ENCODE results near the gene INTS13.
"Not testable (repeated sequence)": the region's sequence is repeated elsewhere in the genome, so short reads cannot be mapped to it uniquely, and the experiment has no call there.

Gene INTS13

GRCh38 chr12:26869104-26869494 lies 68.7 kb downstream of the INTS13 start:
- TF ChIP-seq, protein P1, sequence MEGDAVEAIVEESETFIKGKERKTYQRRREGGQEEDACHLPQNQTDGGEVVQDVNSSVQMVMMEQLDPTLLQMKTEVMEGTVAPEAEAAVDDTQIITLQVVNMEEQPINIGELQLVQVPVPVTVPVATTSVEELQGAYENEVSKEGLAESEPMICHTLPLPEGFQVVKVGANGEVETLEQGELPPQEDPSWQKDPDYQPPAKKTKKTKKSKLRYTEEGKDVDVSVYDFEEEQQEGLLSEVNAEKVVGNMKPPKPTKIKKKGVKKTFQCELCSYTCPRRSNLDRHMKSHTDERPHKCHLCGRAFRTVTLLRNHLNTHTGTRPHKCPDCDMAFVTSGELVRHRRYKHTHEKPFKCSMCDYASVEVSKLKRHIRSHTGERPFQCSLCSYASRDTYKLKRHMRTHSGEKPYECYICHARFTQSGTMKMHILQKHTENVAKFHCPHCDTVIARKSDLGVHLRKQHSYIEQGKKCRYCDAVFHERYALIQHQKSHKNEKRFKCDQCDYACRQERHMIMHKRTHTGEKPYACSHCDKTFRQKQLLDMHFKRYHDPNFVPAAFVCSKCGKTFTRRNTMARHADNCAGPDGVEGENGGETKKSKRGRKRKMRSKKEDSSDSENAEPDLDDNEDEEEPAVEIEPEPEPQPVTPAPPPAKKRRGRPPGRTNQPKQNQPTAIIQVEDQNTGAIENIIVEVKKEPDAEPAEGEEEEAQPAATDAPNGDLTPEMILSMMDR (IDR thresholded peaks at IDR 0.05), result no peak
- intact Hi-C loops (cut with DNase I; ENCODE audit: low total_unique reads), result no loop called here
- no peak overlapping the region for H3K4me3 ChIP-seq
- no peak for DNase-seq
- H3K27ac ChIP-seq, result no peak overlapping the region
- no peaks in the 10 kb centered on the region for H3K9me3 ChIP-seq
- no peaks in the 10 kb centered on the region for H3K27me3 ChIP-seq
- H3K36me3 ChIP-seq, result no peaks in the 10 kb centered on the region
- H3K4me1 ChIP-seq, result no peaks in the 10 kb centered on the region

DNA sequence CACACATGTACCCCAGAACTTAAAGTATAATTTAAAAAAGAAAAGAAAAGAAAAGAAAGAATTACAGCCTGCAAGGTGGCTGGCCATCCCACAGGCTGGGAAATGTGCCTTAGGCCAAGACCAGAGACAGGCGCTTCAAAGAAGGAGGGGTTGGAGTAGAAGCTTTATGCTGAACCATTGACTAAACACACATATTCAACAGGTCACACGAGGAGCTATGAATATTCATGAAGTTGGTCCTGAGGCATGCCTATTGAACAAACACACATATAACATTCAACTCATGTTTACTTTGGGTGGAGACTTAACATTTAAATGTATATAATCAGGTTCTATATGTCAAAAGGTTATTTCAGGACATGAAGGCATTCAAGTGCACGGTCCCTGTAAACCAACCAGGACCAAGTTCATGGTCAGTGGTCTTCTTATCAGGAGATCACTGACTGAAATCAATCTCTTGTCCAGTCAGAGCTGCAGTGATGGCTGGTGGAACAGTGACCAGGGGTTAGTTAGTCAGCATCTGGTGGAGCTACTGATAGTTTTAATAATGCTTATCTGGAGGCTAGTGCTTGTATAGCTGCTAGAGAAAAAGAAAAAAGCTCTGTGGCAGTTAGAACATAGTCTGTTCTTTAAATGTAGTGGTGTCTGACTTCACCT lies 69.2 kb downstream of the INTS13 start:
- TF ChIP-seq, protein P1 (IDR thresholded peaks at IDR 0.05), result no peak
- intact Hi-C loops (cut with DNase I; ENCODE audit: low total_unique reads), result no loop called here
- Histone ChIP-seq H3K27me3 (no peaks in the 10 kb centered on the region), H3K4me3 (no peak overlapping the region), H3K36me3 (no peaks in the 10 kb centered on the region), H3K9me3 (no peaks in the 10 kb centered on the region), H3K4me1 (no peaks in the 10 kb centered on the region), H3K27ac (no peak overlapping the region)
- DNase-seq, result no peak

- Histone ChIP-seq H3K4me1 (no peaks in the 10 kb centered on the region), H3K4me3 (no peak overlapping the region), H3K27ac (no peak overlapping the region), H3K36me3 (no peaks in the 10 kb centered on the region), H3K27me3 (no peaks in the 10 kb centered on the region), H3K9me3 (no peaks in the 10 kb centered on the region)
- no peak for DNase-seq
- TF ChIP-seq, protein P1 (IDR thresholded peaks at IDR 0.05), result no peak
- intact Hi-C loops (cut with DNase I; ENCODE audit: low total_unique reads), result no loop called here
Measured at GRCh38 chr12:26867080-26867479, 70.7 kb downstream of the INTS13 start.

DNA sequence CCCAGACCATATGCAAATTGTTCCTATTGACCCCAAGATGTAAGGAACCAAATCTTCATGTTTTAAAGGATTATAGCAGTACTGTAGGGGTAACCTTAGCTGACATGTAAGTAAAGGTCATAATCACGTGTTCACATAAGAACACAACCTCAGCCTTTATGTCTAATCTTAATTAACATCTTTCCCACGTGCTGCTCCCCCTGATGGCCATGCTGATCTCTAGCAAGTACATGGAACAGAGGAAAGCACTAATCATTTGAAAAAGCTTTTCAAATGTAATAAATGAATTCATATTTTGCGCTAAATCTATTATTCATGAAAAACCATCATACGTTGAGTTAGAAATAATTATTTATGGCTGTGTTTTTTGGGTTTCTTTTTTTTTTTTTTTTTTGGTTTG lies 74.3 kb downstream of the INTS13 start:
- TF ChIP-seq, protein P1 (IDR thresholded peaks at IDR 0.05), result no peak

DNA sequence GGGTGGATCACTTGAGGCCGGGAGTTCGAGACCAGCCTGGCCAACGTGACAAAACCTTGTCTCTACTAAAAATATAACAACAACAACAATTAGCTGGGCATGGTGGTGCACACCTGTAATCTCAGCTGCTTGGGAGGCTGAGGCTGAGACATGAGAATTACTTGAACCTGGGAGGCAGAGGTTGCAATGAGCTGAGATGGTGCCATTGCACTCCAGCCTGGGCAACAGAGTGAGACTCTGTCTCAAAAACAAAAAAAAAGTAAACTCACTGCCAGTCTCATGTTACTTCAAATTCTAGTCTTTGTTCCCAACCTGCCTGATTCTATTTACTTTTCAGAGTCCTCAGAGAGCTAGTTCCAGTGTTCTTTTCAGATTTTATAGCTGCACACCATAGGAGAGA lies 75.0 kb downstream of the INTS13 start:
- intact Hi-C loops (cut with DNase I; ENCODE audit: low total_unique reads); DNase-seq; H3K27me3 ChIP-seq; H3K36me3 ChIP-seq; H3K4me3 ChIP-seq; H3K27ac ChIP-seq; H3K9me3 ChIP-seq; H3K4me1 ChIP-seq: not testable (repeated sequence)

More for the DNA sequence above, 74.3 kb downstream of the INTS13 start:
- DNase-seq, result no peak
- no peaks in the 10 kb centered on the region for H3K27me3 ChIP-seq
- no peaks in the 10 kb centered on the region for H3K4me1 ChIP-seq
- H3K4me3 ChIP-seq, result no peak overlapping the region
- no peak overlapping the region for H3K27ac ChIP-seq
- H3K9me3 ChIP-seq, result no peaks in the 10 kb centered on the region
- intact Hi-C loops (cut with DNase I; ENCODE audit: low total_unique reads), result no loop called here
- H3K36me3 ChIP-seq, result no peaks in the 10 kb centered on the region

DNA sequence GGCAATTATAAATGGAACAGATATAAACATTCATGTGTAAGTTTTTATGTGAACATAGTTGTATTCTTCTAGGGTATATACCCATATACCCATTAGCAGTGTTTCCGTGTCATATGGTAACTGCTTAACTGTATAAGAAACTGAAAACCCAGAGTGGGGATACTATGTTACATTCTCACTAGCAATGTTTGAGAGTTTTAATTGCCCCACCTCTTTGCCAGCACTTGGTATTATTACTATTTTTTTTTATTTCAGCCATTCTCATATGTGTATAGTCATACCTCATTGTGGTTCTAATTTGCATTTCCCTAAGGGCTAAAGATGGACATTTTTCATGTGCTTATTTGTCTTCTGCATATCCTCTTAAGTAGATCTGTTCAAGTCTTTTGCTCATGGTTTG lies 76.1 kb downstream of the INTS13 start:
- Histone ChIP-seq H3K36me3 (no peaks in the 10 kb centered on the region), H3K27ac (no peak overlapping the region), H3K4me3 (no peak overlapping the region), H3K9me3 (no peaks in the 10 kb centered on the region), H3K27me3 (no peaks in the 10 kb centered on the region), H3K4me1 (no peaks in the 10 kb centered on the region)
- intact Hi-C loops (cut with DNase I; ENCODE audit: low total_unique reads), result no loop called here
- no peak for DNase-seq
- TF ChIP-seq, protein P1 (IDR thresholded peaks at IDR 0.05), result no peak

All from tibial artery (tissue), 4 donors.